Suprapubic skin (tissue), 4 donors: ENCODE data around the gene RAB27B.

Experiments
- POLR2A ChIP-seq, 2 donors: fragments of 450-650 bp; IDR thresholded peaks; one replicate each; pipeline ENCODE4 v1.6.1; 2017; ENCODE audit warnings: antibody characterized with exemption in 2 of 2, mild to moderate bottlenecking in 2 of 2, moderate library complexity in 2 of 2
- POLR2AphosphoS5 ChIP-seq, 3 donors: sonication (generic); formaldehyde crosslinking; IDR thresholded peaks; one replicate each; pipeline ENCODE4 v1.6.1; 2017; ENCODE audit warnings: antibody characterized with exemption in 3 of 3
- TF ChIP-seq, protein P1 (sequence below), 2 donors: fragments of 200-600 bp in 1 of 2; fragments of 450-650 bp in 1 of 2; sonication (generic) in 1 of 2; IDR thresholded peaks; one replicate each; pipeline ENCODE4 v1.5.1; 2016 to 2019; ENCODE audit warnings: antibody characterized with exemption in 2 of 2, mild to moderate bottlenecking in 1 of 2, moderate library complexity in 1 of 2

DNA sequence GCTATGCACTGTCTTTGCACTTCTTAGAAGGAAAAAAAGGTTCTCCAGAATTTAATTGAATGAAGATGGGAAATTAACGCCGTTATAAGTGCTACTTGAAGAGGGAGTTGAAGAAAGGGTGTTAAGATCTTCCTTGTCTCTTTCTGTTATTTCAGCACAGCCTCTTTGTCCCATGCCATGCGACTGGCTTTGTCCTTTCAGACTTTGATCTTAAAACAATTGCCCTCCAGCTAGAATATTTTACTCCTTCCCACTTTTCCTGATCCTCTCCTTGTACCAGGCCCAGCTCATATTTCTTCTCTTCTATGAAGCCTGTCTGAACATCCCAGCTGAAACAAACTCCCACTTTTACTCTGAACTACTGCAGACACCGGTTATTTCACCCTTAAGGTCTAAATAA is 51.4 kb downstream of the RAB27B start:
- TF ChIP-seq POLR2AphosphoS5 (IDR thresholded peaks at IDR 0.05) = no peak
- TF ChIP-seq, protein P1, sequence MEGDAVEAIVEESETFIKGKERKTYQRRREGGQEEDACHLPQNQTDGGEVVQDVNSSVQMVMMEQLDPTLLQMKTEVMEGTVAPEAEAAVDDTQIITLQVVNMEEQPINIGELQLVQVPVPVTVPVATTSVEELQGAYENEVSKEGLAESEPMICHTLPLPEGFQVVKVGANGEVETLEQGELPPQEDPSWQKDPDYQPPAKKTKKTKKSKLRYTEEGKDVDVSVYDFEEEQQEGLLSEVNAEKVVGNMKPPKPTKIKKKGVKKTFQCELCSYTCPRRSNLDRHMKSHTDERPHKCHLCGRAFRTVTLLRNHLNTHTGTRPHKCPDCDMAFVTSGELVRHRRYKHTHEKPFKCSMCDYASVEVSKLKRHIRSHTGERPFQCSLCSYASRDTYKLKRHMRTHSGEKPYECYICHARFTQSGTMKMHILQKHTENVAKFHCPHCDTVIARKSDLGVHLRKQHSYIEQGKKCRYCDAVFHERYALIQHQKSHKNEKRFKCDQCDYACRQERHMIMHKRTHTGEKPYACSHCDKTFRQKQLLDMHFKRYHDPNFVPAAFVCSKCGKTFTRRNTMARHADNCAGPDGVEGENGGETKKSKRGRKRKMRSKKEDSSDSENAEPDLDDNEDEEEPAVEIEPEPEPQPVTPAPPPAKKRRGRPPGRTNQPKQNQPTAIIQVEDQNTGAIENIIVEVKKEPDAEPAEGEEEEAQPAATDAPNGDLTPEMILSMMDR (IDR thresholded peaks at IDR 0.05) = no peak
- no peak for TF ChIP-seq POLR2A (IDR thresholded peaks at IDR 0.05)
